ENCODE results near the gene ELL2. TPM values are rescaled to one million over a fixed set of nuclear protein-coding genes. Genes with fewer than 3 reads are reported as not detected.

Gene ELL2
- total RNA-seq, 4 donors from 2014 or later, result 5.8 to 46.8 (median 19.7) TPM

GRCh38 chr5:95962785-95963184 lies 1.1 kb upstream of the ELL2 start:
- WGBS, 2 donors (ENCODE audit: low coverage in 1 of 2), result 59 to 71% methylated on average over 4 to 6 of the region's 6 CpGs
- H3K27me3 ChIP-seq, result no peaks in the 10 kb centered on the region
- TF ChIP-seq POLR2A (IDR thresholded peaks at IDR 0.05), result no peak
- TF ChIP-seq EP300 (IDR thresholded peaks at IDR 0.05; ENCODE audit: low read depth), result no peak
- TF ChIP-seq, protein P1, sequence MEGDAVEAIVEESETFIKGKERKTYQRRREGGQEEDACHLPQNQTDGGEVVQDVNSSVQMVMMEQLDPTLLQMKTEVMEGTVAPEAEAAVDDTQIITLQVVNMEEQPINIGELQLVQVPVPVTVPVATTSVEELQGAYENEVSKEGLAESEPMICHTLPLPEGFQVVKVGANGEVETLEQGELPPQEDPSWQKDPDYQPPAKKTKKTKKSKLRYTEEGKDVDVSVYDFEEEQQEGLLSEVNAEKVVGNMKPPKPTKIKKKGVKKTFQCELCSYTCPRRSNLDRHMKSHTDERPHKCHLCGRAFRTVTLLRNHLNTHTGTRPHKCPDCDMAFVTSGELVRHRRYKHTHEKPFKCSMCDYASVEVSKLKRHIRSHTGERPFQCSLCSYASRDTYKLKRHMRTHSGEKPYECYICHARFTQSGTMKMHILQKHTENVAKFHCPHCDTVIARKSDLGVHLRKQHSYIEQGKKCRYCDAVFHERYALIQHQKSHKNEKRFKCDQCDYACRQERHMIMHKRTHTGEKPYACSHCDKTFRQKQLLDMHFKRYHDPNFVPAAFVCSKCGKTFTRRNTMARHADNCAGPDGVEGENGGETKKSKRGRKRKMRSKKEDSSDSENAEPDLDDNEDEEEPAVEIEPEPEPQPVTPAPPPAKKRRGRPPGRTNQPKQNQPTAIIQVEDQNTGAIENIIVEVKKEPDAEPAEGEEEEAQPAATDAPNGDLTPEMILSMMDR (IDR thresholded peaks at IDR 0.05), result no peak
- no peak for TF ChIP-seq POLR2AphosphoS5 (IDR thresholded peaks at IDR 0.05)
- no peaks in the 10 kb centered on the region for H3K36me3 ChIP-seq
- peaks cover 3 to 35% (median 22%) of the 10 kb centered on the region in 4 donors for H3K4me1 ChIP-seq
- H3K27ac ChIP-seq, result peak overlapping the region; percentile 98 to 100 (median 99)
- no peaks in the 10 kb centered on the region for H3K9me3 ChIP-seq
- no peak for DNase-seq
- in situ Hi-C loops (cut with MboI; ENCODE audit: low pct_ligation_motif_present in 1 of 4, low pct_unique_long_range_greater_than_20kb in 1 of 4, low sequenced_read_pairs in 3 of 4) (loop anchor here in 2 of 4 donors (25.0 kb wide), 2 partner anchors 100 to 375 kb away; no protein-coding TSS in a partner anchor), intact Hi-C loops (cut with DNase I; ENCODE audit: low total_unique reads) (no loop called here)
- H3K4me3 ChIP-seq, result peak overlapping the region in 1 of 4 donors; percentile 86

DNA sequence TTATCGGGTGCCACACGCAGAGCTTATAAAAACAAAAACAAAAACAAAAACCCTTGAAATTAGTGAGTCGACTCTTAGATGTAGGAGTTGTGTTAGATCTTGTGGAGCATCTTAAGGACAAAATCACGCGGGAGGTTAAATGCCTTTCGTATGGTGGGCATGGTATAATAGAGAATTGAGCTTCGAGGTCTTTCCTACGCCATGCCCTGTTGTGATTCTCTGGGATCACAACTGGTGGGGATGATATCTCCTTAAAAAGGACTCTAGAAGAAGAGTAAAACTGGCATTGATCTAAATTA lies 773 bp upstream of the ELL2 start:
- intact Hi-C loops (cut with DNase I; ENCODE audit: low total_unique reads) (no loop called here), in situ Hi-C loops (cut with MboI; ENCODE audit: low pct_ligation_motif_present in 1 of 4, low pct_unique_long_range_greater_than_20kb in 1 of 4, low sequenced_read_pairs in 3 of 4) (loop anchor here in 2 of 4 donors (25.0 kb wide), 2 partner anchors 100 to 375 kb away; no protein-coding TSS in a partner anchor)
- H3K4me1 ChIP-seq, result peaks cover 3 to 36% (median 24%) of the 10 kb centered on the region in 4 donors

DNA sequence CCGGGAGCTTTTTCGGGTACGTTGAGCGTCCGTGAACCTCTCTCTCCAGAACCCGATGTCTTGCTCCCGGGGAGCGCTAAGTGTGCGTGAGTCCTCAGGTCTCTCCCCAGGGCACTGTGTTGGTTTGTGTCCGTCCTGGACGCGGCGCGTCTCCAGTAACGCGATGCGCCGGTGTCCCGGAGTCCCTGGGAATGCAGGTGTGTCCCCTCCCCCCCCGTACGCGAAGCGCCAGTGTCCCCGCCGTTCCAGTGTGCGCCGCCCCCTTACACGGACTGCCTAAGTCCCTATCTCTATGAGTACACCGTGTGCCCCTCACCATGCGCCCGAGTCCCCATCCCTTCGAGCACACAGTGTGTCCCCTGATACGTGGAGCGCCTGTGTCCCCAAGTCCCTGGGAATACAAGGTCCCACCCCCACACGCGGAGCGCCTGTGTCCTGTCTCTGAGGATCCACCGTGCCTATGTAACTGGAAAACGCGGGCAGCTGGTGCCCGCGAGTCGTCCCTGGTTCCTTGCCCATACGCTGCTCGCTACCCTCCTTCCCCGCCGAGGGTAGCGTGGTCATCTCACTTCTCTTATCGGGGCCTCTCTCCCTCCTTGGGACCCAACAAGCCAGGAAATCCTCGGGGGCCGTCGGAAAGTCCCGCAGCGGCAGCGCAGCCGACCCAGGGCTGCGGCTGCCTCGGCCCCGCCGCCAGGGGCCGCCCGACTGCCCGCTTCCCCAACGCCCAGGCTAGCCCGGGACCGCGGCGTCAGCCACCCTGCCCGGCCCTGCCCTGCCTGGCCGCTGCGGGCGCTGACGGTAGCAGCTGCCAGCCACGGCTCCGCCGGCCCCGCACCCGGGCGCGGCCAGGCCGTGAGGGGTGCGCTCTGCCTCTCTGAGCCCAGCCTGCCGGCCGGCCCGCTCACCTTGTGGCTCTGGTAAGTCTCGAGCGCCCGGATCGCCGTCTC lies 709 bp downstream of the ELL2 start:
- TF ChIP-seq EP300 (IDR thresholded peaks at IDR 0.05; ENCODE audit: low read depth) (no peak), POLR2A (IDR thresholded peaks at IDR 0.05) (no peak)
- TF ChIP-seq, protein P1 (IDR thresholded peaks at IDR 0.05), result peak; percentile 54 to 80 (median 77)
- in situ Hi-C loops (cut with MboI; ENCODE audit: low pct_ligation_motif_present in 1 of 4, low pct_unique_long_range_greater_than_20kb in 1 of 4, low sequenced_read_pairs in 3 of 4) (loop anchor here in 2 of 4 donors (25.0 kb wide), 2 partner anchors 99 to 376 kb away; no protein-coding TSS in a partner anchor), intact Hi-C loops (cut with DNase I; ENCODE audit: low total_unique reads) (no loop called here)
- 1 to 7% methylated on average over 3 to 71 of the region's 90 CpGs for WGBS, 2 donors (ENCODE audit: low coverage in 1 of 2)
- H3K36me3 ChIP-seq, result no peaks in the 10 kb centered on the region
- no peaks in the 10 kb centered on the region for H3K27me3 ChIP-seq
- H3K9me3 ChIP-seq, result no peaks in the 10 kb centered on the region
- peak overlapping the region; percentile 98 to 100 (median 99) for H3K27ac ChIP-seq
- DNase-seq, result peak; percentile 88
- H3K4me1 ChIP-seq, result peaks cover 3 to 41% (median 30%) of the 10 kb centered on the region in 4 donors
- peak overlapping the region; percentile 86 to 95 (median 93) for H3K4me3 ChIP-seq

More for the DNA sequence above, 773 bp upstream of the ELL2 start:
- Histone ChIP-seq H3K9me3 (no peaks in the 10 kb centered on the region), H3K27me3 (no peaks in the 10 kb centered on the region), H3K27ac (peak overlapping the region; percentile 98 to 100 (median 99)), H3K36me3 (no peaks in the 10 kb centered on the region), H3K4me3 (peak overlapping the region in 3 of 4 donors; percentile 86 to 95 (median 93))
- WGBS, 2 donors (ENCODE audit: low coverage in 1 of 2), result 44 to 64% methylated on average over 8 of the region's 8 CpGs
- TF ChIP-seq EP300 (IDR thresholded peaks at IDR 0.05; ENCODE audit: low read depth) (no peak), POLR2A (IDR thresholded peaks at IDR 0.05) (no peak), POLR2AphosphoS5 (IDR thresholded peaks at IDR 0.05) (no peak)
- TF ChIP-seq, protein P1 (IDR thresholded peaks at IDR 0.05), result no peak
- DNase-seq, result no peak
